HG03135 (cell line): ENCODE measurements around the gene CD63.

ENCODE experiments used
- ATAC-seq: cut with Tn5 transposase; IDR thresholded peaks from one replicate; pipeline ENCODE4 v1.9.1; 2021; ENCODE audit warnings: mild to moderate bottlenecking, moderate library complexity; ENCODE audit not compliant: unreplicated experiment

CD63 gene

DNA sequence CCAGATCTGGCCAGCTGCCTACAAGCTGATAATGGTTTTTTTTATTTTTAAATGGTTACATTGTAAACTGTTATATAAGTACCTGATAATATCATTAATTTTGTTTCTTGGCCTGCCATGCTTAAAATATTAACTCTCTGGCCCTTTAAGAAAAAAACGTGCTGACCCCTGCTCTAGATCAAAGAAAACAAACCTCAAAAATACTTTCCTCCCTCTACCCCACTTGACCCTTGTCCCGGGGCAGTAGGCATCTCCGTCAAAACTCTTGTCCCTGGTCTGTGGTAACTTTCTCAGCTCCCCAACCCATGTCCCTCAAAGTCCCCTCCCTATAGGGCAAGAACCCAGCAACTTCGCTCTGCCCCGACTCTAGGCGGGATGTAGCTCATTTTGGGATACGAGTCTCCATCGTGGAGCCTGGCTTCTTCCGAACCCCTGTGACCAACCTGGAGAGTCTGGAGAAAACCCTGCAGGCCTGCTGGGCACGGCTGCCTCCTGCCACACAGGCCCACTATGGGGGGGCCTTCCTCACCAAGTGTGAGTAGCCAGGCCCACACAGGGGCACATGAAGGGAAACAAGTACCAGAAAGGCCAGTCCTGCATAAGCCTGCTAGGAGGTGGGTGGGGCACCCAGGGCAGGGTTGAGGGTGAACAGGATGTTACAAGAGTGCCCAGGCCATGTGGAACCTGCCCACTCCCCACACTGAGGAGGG, 5.1 kb downstream of the CD63 start:
- ATAC-seq, result no peak

- no peak for ATAC-seq
Measured at GRCh38 chr12:55722948-55723347, 5.9 kb downstream of the CD63 start.

DNA sequence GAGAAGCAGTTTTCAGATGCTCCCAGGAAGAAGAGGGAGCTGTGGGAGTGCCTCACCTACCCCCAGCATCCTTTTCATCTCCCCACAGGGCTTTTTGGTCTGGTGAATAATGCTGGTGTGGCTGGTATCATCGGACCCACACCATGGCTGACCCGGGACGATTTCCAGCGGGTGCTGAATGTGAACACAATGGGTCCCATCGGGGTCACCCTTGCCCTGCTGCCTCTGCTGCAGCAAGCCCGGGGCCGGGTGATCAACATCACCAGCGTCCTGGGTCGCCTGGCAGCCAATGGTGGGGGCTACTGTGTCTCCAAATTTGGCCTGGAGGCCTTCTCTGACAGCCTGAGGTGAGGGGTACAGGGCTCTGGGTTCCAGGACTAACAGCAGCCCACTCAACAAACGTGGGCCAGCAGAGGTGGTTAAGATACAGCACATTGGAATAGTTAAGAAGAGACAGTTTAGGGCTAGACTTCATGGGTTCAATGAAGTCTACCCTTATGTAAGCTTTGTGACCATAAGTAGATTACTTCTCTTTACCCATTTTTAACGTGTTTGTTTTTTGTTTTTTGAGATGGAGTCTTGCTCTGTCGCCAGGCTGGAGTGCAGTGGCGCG, 7.1 kb downstream of the CD63 start:
- ATAC-seq, result no peak

- ATAC-seq, result no peak
Measured at GRCh38 chr12:55720894-55721444, 7.8 kb downstream of the CD63 start.

DNA sequence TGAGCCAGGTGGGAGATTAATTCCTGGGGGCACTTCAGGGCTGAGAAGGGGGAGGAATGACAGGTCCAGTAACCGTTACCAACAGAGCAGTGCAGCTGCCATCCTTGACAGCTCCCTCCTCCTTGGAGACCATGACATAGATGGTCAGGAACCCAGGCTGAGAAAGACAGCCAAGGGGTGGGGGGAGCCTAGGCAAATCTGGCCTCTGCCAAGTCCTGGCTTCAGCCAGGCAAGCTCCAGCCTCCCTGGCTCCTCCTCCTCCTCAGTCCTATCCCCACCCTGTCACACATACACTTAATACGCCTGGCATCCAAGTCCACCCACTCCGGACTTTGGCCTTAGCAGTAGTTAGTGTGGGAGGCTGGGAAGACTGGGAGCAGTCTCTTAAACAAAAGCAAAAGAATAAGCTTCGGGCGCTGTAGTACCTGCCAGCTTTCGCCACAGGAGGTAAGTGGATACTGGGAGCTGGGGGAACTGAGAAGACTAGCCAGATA, 8.7 kb downstream of the CD63 start, which contains the start of gene RDH5:
TSS of gene RDH5 (plus strand) at position 323 of the 494 bp plus-strand sequence. CDS start 792 bp downstream, outside the sequence.
- ATAC-seq, result no peak

DNA sequence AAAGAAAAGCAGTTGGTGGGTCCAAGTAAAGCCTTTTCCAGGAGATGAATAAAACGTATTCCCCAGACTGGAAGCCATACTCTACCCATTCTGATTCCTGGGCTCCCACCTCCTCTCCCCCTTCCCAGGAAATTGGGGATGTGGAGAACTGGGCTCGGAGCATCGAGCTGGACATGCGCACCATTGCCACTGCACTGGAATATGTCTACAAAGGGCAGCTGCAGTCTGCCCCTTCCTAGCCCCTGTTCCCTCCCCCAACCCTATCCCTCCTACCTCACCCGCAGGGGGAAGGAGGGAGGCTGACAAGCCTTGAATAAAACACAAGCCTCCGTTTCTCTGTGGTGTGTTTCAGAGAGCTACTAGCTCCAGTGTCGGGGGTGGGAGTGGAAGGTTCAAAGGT, 9.4 kb downstream of the CD63 start:
- no peak for ATAC-seq

- no peak for ATAC-seq
Measured at GRCh38 chr12:55718624-55719275, 10.1 kb downstream of the CD63 start.

GRCh38 chr12:55718015-55718414, 10.8 kb downstream of the CD63 start:
- ATAC-seq, result no peak

DNA sequence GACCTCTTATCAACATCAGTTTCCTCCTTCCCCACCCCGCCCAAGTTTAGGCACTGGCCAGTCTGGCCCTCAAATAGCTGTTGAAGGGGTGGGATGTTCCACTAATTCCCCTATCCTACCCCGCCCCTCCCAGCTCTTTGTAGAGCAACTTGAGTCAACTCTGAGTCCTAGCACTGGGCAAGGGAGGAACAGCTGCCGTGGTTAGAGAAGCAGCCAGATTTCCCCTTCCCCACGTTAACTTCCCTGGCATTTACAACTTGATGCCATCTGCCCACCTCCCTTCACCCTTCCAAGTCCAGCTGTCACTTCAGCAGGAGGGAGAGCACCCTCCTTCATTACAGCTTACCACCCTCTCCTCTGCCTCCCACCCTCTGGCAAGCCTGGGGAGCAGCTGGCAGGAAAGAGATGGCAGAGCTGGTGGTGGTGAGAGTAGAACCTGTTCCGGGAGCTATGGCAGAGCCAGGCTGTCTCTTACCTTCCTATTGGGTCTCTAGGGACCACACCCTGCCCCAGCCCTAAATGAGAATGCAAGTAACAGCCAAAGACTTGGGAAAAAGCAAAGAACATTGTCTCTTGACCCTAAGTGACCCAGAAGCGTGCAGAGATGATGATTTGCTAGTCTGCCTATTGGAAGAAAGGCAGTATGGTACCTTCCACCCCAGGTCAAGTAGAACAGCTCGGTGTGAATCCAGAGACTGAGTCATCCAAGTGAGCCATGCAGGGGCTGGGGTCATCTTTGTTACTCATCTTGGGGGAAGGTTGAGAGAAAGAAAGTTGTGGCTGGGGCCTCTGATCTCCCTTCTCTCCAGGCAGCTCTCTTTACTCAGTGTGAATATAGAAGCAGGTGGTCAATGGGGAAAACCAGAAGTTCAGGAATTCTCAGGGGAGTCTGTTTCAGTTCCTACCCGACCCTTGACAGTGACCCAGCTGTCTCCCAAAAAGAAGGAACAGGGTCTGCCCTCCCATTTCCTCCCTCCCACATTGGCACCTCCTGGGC, 11.5 kb downstream of the CD63 start:
- ATAC-seq, result no peak

GRCh38 chr12:55716582-55716957, 12.2 kb downstream of the CD63 start:
- ATAC-seq, result no peak

DNA sequence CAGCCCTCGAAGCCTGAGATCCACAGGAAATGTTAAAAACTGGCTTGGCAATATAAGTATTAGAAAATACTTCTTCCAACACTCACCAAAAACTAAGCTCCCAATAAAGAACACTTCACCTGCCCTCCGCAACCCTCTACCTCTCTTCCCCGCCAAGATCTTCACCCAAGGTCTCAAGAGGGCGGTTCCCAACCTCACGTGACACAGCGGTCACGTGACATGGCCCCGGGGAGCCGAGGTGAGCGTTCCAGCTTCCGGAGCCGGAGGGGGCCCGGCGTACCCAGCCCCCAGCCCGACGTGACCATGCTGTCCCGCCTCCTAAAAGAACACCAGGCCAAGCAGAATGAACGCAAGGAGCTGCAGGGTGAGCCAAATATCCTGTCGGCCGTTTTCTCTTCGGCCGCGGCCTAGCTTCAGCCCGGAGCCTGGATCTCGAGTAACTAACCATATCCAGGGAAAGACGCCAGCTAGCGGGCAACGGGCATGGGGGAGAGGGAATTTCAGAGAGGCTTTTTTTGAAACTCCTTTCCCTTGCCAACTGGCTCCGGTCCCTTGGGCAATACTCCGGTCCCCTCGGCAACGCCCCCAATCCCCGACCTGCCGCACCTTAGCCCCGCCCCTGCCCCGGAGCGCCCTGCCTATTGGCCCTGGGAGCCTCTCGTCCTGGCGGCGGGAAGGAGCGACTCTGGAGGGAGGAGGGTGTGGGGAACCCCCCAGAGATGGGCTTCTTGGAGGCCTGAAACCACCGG, 12.8 kb downstream of the CD63 start, which contains the start of gene BLOC1S1:
TSS of gene BLOC1S1 (plus strand) at position 214 of the 749 bp plus-strand sequence. CDS start at position 220, 6 bp downstream.
- peak; percentile 94 for ATAC-seq

DNA sequence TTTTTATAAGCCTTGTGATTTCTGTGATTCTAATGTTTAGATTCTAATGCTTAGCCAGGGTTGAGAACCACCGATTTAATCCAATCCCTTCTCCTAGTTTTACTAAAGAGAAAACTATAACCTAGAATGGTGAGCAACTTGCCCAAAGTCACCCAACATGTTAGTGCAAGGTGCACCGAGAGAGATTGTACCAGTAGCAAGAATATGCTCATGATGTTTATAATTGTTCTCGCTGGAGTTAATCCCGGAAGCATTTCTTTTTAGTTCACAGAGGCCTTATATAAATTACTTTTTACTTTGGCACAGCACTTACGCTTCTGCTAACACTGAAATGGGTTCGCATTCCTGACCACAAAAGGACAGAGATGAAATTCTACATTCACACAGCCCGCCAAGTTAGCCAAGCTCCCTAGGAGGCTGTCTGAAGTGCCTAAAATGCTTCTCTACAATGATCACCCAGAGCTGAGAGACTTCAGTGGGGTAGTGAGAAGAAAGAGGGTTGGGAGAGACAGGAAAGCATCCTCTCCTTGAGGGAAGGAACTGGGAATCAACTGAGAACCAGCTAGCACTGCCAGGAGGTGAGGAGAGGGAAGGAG, 13.5 kb downstream of the CD63 start:
- no peak for ATAC-seq

GRCh38 chr12:55713721-55714120, 15.1 kb downstream of the CD63 start:
- ATAC-seq, result no peak

DNA sequence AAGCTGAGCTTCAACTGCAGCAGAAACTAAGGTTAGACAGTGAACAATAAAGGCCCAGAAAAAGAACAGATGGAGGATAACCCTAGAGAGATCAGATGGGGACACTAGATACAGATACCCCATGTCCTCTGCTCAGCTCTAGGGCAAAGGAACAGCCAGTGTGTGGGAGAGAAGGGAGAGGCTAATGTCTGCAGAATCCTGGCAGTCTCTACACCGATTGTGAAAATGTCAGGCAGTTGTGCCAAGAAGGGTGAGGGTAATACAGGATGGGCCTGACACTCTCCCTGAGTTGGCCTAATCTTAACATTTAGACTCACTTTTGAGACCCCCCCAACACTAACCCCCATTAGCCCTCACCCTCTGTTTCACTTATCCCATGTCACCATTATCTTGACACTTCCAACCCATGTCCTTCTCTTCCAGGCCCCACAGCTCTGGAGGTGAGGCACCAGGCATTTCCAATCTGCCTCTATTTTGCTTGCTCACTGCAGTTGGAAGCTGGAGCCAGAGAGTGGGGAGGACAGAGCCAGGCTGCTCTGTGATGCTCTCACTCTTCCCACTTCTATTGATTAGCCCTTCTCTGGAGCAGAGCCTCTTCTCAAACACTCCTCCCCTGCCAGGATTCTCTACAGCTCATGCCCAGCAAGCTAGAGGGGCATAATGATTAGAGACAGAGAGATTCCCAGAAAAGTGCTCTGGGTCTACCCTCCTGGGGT, 16.0 kb downstream of the CD63 start:
- ATAC-seq, result no peak

DNA sequence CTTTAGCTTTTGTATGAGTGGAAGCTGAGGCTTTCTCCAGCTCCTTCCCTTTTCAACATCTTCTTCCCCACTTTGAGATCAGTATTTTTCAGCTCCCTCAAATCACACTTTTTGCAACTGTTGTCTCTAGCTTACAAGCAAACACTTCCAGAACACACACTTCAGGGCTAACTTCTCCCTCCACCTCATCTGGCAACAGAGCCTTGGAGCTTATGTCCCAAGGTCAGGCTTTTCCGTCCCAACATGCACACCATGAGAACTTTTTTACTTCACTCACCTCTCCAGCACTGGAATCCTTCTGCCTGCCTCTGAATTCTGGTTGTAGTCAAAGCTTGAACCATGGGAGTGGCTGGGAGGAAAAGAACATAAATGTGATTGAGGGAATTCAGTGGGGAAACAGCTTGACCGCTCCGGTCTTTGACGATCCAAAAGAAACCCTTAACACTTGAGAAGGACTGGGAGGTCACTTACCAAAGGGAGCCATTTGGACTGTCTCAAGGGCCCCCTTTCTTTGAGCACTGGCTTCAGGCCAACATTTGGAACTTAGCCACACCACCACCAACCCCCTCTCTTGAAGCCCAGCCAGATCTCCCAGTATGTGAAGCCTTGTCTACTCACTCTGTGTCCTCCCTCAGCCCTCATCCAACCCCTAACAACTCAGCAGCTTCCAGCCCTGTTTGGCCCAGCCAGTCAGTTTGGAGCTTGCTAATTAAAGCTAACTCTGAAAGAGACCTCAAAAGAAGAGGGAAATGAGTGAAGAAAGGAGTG, 16.8 kb downstream of the CD63 start:
- no peak for ATAC-seq

- ATAC-seq, result no peak
Measured at GRCh38 chr12:55708695-55709233, 20.0 kb downstream of the CD63 start.

DNA sequence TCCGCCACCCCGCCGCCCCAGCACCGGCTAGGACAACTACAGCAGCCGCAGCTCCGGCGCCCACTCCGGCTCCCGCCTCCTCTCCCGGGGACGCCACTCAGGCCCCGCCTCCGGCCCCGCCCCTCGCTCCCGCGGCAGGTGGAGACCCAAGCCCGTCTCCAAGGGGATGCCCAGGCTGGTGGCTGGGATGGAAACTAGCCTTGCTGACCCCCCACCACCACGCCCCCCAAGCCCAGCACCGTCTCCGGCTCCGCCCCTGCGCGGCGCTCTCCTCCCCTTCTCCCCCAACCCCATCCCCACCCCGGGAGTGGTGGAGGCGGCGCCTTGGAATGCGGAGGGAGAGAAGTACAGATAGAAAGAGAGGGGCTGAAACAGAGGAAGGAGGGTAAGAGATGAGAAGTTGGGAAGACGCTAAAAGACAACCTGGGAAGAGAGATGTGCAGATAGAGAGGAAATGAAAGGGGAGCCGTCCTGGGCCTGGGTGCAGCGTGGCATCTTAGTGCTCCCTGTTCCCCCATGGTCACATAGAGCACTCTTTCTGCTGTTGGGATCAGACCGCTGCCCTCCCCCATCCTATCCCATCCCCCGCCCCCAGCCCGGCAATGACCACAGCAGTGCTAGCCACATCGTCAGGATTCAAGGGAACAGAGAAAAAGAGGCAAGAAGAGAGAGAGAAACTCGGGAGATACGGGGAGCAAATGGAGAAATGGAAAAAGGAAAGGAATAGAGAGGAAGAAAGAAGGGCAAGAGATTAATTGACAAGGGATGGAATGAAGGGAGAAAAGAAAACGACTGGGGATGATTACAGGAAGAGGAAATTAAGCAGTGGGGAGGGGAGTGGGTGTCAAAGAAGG, 20.7 kb downstream of the CD63 start, which contains the start of gene ITGA7:
TSS of gene ITGA7 (minus strand) at position 64 of the 854 bp plus-strand sequence. CDS start 222 bp downstream, outside the sequence.
- no peak for ATAC-seq
